SH-SY5Y (cell line): ENCODE measurements around the gene KMT2D.

Experiments used
- GATA2 ChIP-seq: IDR thresholded peaks from 2 replicates; pipeline ENCODE4 v1.6.1; 2011; ENCODE audit warnings: mild to moderate bottlenecking, low read depth, low read length
- GATA3 ChIP-seq: IDR thresholded peaks from 2 replicates; pipeline ENCODE4 v1.6.1; 2011; ENCODE audit warnings: low read depth, mild to moderate bottlenecking, low read length, moderate library complexity

KMT2D gene, protein sequence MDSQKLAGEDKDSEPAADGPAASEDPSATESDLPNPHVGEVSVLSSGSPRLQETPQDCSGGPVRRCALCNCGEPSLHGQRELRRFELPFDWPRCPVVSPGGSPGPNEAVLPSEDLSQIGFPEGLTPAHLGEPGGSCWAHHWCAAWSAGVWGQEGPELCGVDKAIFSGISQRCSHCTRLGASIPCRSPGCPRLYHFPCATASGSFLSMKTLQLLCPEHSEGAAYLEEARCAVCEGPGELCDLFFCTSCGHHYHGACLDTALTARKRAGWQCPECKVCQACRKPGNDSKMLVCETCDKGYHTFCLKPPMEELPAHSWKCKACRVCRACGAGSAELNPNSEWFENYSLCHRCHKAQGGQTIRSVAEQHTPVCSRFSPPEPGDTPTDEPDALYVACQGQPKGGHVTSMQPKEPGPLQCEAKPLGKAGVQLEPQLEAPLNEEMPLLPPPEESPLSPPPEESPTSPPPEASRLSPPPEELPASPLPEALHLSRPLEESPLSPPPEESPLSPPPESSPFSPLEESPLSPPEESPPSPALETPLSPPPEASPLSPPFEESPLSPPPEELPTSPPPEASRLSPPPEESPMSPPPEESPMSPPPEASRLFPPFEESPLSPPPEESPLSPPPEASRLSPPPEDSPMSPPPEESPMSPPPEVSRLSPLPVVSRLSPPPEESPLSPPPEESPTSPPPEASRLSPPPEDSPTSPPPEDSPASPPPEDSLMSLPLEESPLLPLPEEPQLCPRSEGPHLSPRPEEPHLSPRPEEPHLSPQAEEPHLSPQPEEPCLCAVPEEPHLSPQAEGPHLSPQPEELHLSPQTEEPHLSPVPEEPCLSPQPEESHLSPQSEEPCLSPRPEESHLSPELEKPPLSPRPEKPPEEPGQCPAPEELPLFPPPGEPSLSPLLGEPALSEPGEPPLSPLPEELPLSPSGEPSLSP (N-terminal part only)

GRCh38 chr12:49060237-49061156 lies at the start of gene KMT2D:
Gene KMT2D (minus strand): TSS chr12:49060794. CDS start chr12:49055324, 5,470 bp downstream.
- TF ChIP-seq GATA2 (no peak), GATA3 (no peak)

DNA sequence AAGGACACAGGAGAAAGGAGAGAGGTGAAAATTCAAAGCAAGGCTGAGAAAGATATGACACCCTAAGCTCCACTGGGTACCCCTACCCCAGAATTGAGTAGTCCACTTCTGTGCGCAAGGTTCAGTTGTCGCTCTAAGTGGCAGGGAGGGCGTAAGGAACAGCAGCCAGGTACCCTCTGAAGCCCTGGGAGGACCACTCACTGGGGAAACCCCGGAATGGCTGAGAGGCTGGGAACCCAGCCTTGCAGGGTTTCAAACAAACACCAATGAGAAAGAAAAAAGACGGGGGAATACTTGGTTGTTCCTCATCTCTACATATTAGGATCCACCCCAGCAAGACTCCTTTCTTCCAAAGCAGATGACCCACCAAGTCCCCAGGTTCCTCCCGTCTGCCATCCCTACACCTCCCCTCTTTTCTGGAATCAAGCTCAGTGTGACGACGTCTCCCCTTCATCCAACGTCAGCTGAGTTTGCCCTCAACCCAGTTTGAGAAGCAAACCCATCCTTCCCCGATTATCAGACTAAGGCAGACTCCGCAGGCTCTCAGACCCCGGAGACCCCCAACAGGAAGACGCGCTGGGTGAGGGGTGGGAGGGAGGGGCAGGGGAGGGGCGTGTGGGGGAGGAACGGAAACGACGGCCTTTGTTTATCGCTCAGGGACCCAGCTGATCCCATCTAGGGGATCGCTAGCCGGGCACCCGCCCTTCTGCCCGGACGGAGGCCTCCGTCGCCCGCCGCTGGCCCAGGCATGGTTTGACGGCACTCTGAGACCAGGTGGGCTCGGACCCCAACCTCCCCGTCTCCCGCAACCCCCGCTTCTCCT lies 49.3 kb upstream of the KMT2D start:
- TF ChIP-seq GATA3 (no peak), GATA2 (no peak)

DNA sequence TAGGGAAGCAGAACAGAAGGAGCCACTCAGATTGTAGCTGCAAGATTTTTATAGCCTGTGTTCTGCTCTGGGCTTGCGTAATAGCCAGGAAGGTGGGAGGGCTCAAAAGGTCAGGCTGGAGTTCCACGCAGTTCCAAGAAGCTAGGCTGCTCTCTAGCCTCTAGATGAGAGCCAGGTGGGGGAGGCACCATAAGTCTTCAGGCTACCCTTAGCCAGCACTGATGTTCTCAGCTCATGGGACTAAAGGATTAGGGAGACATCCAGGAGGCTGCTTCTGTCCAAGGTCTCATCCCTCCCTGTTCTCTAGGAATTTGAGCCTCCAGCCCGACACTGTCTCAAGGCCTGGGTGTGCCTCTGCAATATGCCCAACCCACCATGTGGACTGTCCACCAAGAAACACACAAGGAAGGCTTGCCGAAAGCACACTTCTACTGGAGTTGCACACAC lies 48.4 kb upstream of the KMT2D start:
- TF ChIP-seq GATA2 (no peak), GATA3 (no peak)

GRCh38 chr12:49105504-49106084 lies 45.0 kb upstream of the KMT2D start:
- TF ChIP-seq GATA3 (no peak), GATA2 (no peak)

DNA sequence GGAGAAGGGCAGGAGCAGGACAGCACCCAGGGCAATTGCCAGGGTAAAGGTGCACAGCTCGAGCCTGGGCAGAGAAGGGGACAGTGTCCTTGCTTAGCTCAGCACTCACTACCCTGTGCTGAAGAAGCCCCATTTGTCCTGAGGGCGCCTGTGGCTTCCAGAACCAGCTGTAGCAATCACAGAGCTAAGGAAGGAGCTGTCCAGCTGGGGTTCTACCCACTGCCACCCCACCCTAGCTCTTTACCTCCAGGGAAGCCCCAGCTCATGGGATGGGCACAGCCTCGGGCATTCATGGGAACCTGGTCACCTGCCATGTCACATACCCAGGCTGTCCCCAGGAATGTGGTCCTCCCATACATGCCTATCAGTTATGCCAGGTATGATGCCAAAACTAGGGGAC lies 44.2 kb upstream of the KMT2D start:
- TF ChIP-seq GATA2, result no peak
- no peak for TF ChIP-seq GATA3

DNA sequence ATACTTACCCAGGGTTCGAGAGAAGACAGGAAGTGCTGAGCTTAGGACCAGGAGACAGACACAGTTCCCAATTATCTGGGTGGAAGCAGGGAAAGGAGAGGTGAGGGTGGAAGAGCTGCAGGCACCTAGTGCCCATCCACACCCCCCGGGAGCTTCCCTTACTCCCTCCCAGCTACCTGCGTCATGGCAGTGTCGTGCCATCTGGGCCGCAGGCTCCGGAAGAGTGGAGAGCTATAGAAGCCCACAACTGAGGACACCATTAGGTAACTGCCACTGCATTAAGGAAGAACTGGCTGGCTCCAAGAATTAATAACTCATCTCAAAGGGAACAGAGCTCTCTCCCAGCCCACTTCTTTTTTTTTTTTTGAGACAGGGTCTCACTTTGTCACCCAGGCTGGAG lies 39.8 kb upstream of the KMT2D start:
- TF ChIP-seq GATA2 (no peak), GATA3 (no peak)

DNA sequence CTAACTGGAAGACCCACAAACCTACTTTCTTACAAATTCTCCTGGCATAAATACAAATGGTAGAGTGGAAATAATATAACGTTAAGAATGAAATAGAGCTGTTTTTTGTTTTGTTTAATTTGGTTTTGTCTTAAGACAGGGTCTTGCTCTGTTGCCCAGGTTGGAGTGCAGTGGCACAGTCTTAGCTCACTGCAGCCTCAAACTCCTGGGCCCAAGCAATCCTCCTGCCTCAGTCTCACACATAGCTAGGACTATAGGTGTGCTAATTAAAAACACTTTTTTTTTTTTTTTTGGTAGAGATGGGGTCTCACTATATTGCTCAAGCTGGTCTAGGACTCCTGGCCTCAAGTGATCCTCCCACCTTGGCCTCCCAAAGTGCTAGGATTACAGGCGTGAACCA lies 38.1 kb upstream of the KMT2D start:
- TF ChIP-seq GATA3, result no peak
- TF ChIP-seq GATA2, result no peak

DNA sequence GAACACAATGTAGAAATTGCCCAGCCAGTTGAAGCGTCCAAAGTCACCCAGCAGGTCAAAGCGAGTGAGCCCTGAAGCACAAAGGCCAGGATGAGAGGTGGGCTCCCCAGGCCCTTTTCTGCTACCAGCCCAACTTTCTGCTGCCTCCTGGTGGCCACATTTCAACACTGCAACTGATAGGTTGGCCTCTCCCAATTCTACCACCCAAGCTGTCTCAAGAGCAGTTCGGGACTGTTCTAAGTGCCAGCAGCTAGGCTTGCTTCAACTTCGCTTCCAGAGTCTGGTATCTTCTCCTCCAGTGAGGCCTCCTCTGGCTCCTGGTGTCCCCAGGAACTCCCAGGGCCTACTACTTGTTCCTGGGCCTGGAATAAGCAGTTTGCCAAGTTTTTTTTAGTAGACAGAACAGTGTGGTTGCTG lies 37.4 kb upstream of the KMT2D start:
- TF ChIP-seq GATA3 (no peak), GATA2 (no peak)

DNA sequence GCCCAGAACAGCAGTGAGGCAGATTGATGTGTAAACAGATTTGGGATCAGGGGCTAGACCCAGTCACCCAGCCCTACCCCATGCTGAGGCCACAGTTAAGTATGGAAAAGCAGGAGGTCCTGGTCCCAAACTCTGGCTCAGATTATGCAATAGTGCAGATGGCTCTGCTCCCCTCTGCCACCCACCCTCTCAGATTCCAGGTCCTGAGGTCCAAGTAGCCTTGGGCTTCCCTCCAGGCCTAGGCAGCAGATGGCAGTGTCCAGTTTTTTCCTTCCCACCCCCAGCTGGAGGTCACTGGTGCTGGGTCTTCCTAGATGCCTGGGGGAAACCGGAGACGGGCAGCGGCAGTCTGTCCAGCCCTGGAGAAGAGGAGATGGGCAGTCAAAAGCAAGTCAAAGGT lies 36.8 kb upstream of the KMT2D start:
- TF ChIP-seq GATA3, result no peak
- TF ChIP-seq GATA2, result no peak

- TF ChIP-seq GATA3, result no peak
- TF ChIP-seq GATA2, result no peak
These were observed 34.4 kb upstream of the KMT2D start for GRCh38 chr12:49094975-49095365.

GRCh38 chr12:49094160-49094974 lies 33.8 kb upstream of the KMT2D start, which contains the start of gene DHH:
Gene DHH (minus strand): TSS chr12:49094801. CDS start chr12:49094512, 289 bp downstream.
- TF ChIP-seq GATA2, result no peak
- no peak for TF ChIP-seq GATA3

DNA sequence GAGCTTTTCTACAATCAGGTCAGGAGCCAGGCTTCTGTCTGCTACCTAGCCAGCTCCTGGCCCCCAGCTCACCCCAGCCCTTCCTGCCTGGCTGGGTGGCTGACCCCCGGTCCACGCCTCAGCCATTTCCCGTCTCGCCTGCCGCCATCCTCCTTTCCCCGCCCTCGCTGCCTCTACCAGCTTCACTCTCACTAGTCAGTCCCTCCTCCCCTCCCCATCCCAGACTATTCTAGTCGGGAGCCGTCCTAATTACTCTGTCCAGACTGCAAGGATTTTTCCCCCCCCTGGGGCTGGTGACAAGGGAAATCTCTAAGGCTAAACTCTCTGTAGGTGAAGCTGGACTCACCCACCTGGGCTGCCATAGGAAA lies 33.2 kb upstream of the KMT2D start:
- TF ChIP-seq GATA2 (no peak), GATA3 (no peak)
